GM04504 (cell line): ENCODE results near the gene WDR43.
A peak's percentile ranks its signal among the peaks of the same experiment; 100 is the strongest.

Source experiments
- DNase-seq: peaks from one replicate; pipeline ENCODE4 v3.0.0-alpha.2; 2012; ENCODE audit warnings: low read depth

WDR43 gene

GRCh38 chr2:28909655-28910353 lies 15.3 kb downstream of the WDR43 start:
- no peak for DNase-seq

GRCh38 chr2:28915939-28916338 lies 21.5 kb downstream of the WDR43 start:
- DNase-seq: no peak

- DNase-seq: no peak
Measured at GRCh38 chr2:28926847-28927246, 32.4 kb downstream of the WDR43 start.

GRCh38 chr2:28927469-28927868 lies 33.0 kb downstream of the WDR43 start:
- no peak for DNase-seq

- DNase-seq: peak; percentile 43
Measured at GRCh38 chr2:28927878-28928277, 33.4 kb downstream of the WDR43 start.

GRCh38 chr2:28929581-28929980 lies 35.1 kb downstream of the WDR43 start:
- no peak for DNase-seq

- DNase-seq: no peak
Measured at GRCh38 chr2:28930205-28930604, 35.7 kb downstream of the WDR43 start.

GRCh38 chr2:28934769-28935168 lies 40.3 kb downstream of the WDR43 start:
- no peak for DNase-seq

GRCh38 chr2:28941008-28941407 lies 46.5 kb downstream of the WDR43 start:
- DNase-seq: no peak

- DNase-seq: no peak
Measured at GRCh38 chr2:28944535-28945248, 50.2 kb downstream of the WDR43 start.

- no peak for DNase-seq
Measured at GRCh38 chr2:28948160-28948559, 53.7 kb downstream of the WDR43 start.

- no peak for DNase-seq
Measured at GRCh38 chr2:28949190-28949589, 54.7 kb downstream of the WDR43 start.

- DNase-seq: no peak
Measured at GRCh38 chr2:28949617-28950305, 55.3 kb downstream of the WDR43 start.

GRCh38 chr2:28950941-28951630 lies 56.6 kb downstream of the WDR43 start:
- DNase-seq: no peak

GRCh38 chr2:28951910-28952835 lies 57.7 kb downstream of the WDR43 start:
- no peak for DNase-seq

- DNase-seq: no peak
Measured at GRCh38 chr2:28952836-28953211, 58.4 kb downstream of the WDR43 start.

- no peak for DNase-seq
Measured at GRCh38 chr2:28955467-28955866, 61.0 kb downstream of the WDR43 start.

- DNase-seq: no peak
Measured at GRCh38 chr2:28956415-28956826, 62.0 kb downstream of the WDR43 start.

- DNase-seq: no peak
Measured at GRCh38 chr2:28956890-28957289, 62.4 kb downstream of the WDR43 start.

GRCh38 chr2:28958689-28959088 lies 64.2 kb downstream of the WDR43 start:
- DNase-seq: peak; percentile 59

GRCh38 chr2:28960401-28960800 lies 65.9 kb downstream of the WDR43 start:
- no peak for DNase-seq
